Suprapubic skin (tissue), 4 donors: ENCODE results near the gene IDH3G.

ENCODE experiments used
- EP300 ChIP-seq: sonication (generic); formaldehyde crosslinking; IDR thresholded peaks from one replicate; pipeline ENCODE4 v1.6.1; 2017; ENCODE audit warnings: antibody characterized with exemption
- POLR2A ChIP-seq, 2 donors: fragments of 450-650 bp; IDR thresholded peaks; one replicate each; pipeline ENCODE4 v1.6.1; 2017; ENCODE audit warnings: antibody characterized with exemption in 2 of 2, mild to moderate bottlenecking in 2 of 2, moderate library complexity in 2 of 2
- POLR2AphosphoS5 ChIP-seq, 3 donors: sonication (generic); formaldehyde crosslinking; IDR thresholded peaks; one replicate each; pipeline ENCODE4 v1.6.1; 2017; ENCODE audit warnings: antibody characterized with exemption in 3 of 3
- TF ChIP-seq, protein P1 (sequence below), 2 donors: fragments of 200-600 bp in 1 of 2; fragments of 450-650 bp in 1 of 2; sonication (generic) in 1 of 2; IDR thresholded peaks; one replicate each; pipeline ENCODE4 v1.5.1; 2016 to 2019; ENCODE audit warnings: antibody characterized with exemption in 2 of 2, mild to moderate bottlenecking in 1 of 2, moderate library complexity in 1 of 2

GRCh38 chrX:153763298-153763932 lies 30.8 kb downstream of the IDH3G start:
- no peak for TF ChIP-seq POLR2A (IDR thresholded peaks at IDR 0.05)
- TF ChIP-seq, protein P1, sequence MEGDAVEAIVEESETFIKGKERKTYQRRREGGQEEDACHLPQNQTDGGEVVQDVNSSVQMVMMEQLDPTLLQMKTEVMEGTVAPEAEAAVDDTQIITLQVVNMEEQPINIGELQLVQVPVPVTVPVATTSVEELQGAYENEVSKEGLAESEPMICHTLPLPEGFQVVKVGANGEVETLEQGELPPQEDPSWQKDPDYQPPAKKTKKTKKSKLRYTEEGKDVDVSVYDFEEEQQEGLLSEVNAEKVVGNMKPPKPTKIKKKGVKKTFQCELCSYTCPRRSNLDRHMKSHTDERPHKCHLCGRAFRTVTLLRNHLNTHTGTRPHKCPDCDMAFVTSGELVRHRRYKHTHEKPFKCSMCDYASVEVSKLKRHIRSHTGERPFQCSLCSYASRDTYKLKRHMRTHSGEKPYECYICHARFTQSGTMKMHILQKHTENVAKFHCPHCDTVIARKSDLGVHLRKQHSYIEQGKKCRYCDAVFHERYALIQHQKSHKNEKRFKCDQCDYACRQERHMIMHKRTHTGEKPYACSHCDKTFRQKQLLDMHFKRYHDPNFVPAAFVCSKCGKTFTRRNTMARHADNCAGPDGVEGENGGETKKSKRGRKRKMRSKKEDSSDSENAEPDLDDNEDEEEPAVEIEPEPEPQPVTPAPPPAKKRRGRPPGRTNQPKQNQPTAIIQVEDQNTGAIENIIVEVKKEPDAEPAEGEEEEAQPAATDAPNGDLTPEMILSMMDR (IDR thresholded peaks at IDR 0.05) = no peak
- TF ChIP-seq EP300 = no peak
- TF ChIP-seq POLR2AphosphoS5 (IDR thresholded peaks at IDR 0.05) = no peak
